Neural progenitor cell (in vitro differentiated cells): ENCODE measurements around the gene OLAH. TPM values are rescaled to one million over a fixed set of nuclear protein-coding genes. Genes with fewer than 3 reads are reported as not detected.

ENCODE experiments used
- DNase-seq: peaks from one replicate; pipeline ENCODE4 v3.0.0-alpha.2; 2016; ENCODE audit warnings: low spot score
- H2AFZ ChIP-seq: fragments of 200-600 bp; sonication (generic); replicated peaks from 2 replicates; pipeline ENCODE4 v1.6.1; 2016; ENCODE audit warnings: antibody characterized with exemption
- H3F3A ChIP-seq: fragments of 200-600 bp; sonication (generic); 2 replicates; pipeline ENCODE4 v1.6.1; 2016; ENCODE audit warnings: antibody characterized with exemption, low read depth
- H3K27ac ChIP-seq: fragments of 200-600 bp; sonication (generic); 2 replicates; pipeline ENCODE4 v1.5.1; 2016; ENCODE audit warnings: mild to moderate bottlenecking
- H3K27me3 ChIP-seq: fragments of 200-600 bp; sonication (generic); 2 replicates; pipeline ENCODE4 v1.6.1; 2016; ENCODE audit warnings: mild to moderate bottlenecking, moderate library complexity
- H3K36me3 ChIP-seq: fragments of 200-600 bp; sonication (generic); 2 replicates; pipeline ENCODE4 v1.5.1; 2016
- H3K4me1 ChIP-seq: fragments of 200-600 bp; sonication (generic); 2 replicates; pipeline ENCODE4 v1.6.1; 2016; ENCODE audit warnings: mixed run types
- H3K4me2 ChIP-seq: fragments of 200-600 bp; sonication (generic); 2 replicates; pipeline ENCODE4 v1.6.1; 2016
- H3K4me3 ChIP-seq: fragments of 200-600 bp; sonication (generic); 2 replicates; pipeline ENCODE4 v1.5.1; 2016
- H3K79me2 ChIP-seq: fragments of 200-600 bp; sonication (generic); 2 replicates; pipeline ENCODE4 v1.6.1; 2016; ENCODE audit warnings: low read depth
- H3K9ac ChIP-seq: fragments of 200-600 bp; sonication (generic); 2 replicates; pipeline ENCODE4 v1.6.1; 2016
- H3K9me3 ChIP-seq: fragments of 200-600 bp; sonication (generic); 2 replicates; pipeline ENCODE4 v1.5.1; 2016; ENCODE audit warnings: low read depth
- H4K20me1 ChIP-seq: fragments of 200-600 bp; sonication (generic); 2 replicates; pipeline ENCODE4 v1.6.1; 2016; ENCODE audit warnings: low read depth
- H3K27ac Mint-ChIP-seq: 3 replicates; pipeline ENCODE4 v1.8.0; 2021; ENCODE audit warnings: mixed read lengths
- H3K27me3 Mint-ChIP-seq: 2 replicates; pipeline ENCODE4 v1.8.0; 2022; ENCODE audit warnings: low read depth, mild to moderate bottlenecking, inconsistent platforms, moderate library complexity, mixed read lengths; ENCODE audit not compliant: insufficient read depth
- H3K36me3 Mint-ChIP-seq: 3 replicates; pipeline ENCODE4 v1.8.0; 2021; ENCODE audit warnings: mixed read lengths
- H3K4me1 Mint-ChIP-seq: 3 replicates; pipeline ENCODE4 v1.8.0; 2021; ENCODE audit warnings: mixed read lengths
- H3K4me3 Mint-ChIP-seq: 3 replicates; pipeline ENCODE4 v1.8.0; 2021; ENCODE audit warnings: mild to moderate bottlenecking, moderate library complexity, mixed read lengths
- H3K9me3 Mint-ChIP-seq: 3 replicates; pipeline ENCODE4 v1.8.0; 2020; ENCODE audit warnings: mixed read lengths
- CTCF ChIP-seq: fragments of 200-600 bp; sonication (generic); IDR thresholded peaks from 2 replicates; pipeline ENCODE4 v1.5.1; 2017; ENCODE audit warnings: antibody characterized with exemption, mild to moderate bottlenecking
- EZH2 ChIP-seq: fragments of 200-600 bp; sonication (generic); IDR thresholded peaks from 2 replicates; pipeline ENCODE4 v1.6.1; 2017; ENCODE audit warnings: antibody characterized with exemption, mild to moderate bottlenecking, moderate library complexity
- EZH2phosphoT487 ChIP-seq: fragments of 200-600 bp; sonication (generic); IDR thresholded peaks from 2 replicates; pipeline ENCODE4 v1.6.1; 2017; ENCODE audit warnings: antibody characterized with exemption
- total RNA-seq: library from RNA; depleted of rRNA; stranded (reverse); fragments of >200 nt; gene quantifications from 2 replicates; pipeline ENCODE4 v1.2.3, GENCODE V29; 2015; ENCODE audit warnings: low replicate concordance

OLAH gene
- total RNA-seq, 1 donor from 2014 or later: not detected

GRCh38 chr10:15088428-15089261 lies 44.9 kb downstream of the OLAH start, which contains the start of gene ACBD7:
Gene ACBD7, minus strand, starts transcription at chr10:15088776. Its CDS starts 48 bp downstream, at chr10:15088728.
- Mint-ChIP-seq H3K27ac (no peak within 1 kb of the TSS), H3K36me3 (no peaks in the 10 kb centered on the region), H3K4me3 (peak within 1 kb of the TSS; percentile 87), H3K4me1 (peaks cover 13% of the 10 kb centered on the region), H3K9me3 (no peaks in the 10 kb centered on the region), H3K27me3 (peaks cover 2% of the 10 kb centered on the region)
- peak within 1 kb of the TSS; percentile 16 for H3K9ac ChIP-seq
- H3K27ac ChIP-seq: no peak within 1 kb of the TSS
- H3K4me2 ChIP-seq: peak within 1 kb of the TSS; percentile 87
- H2AFZ ChIP-seq: peak within 1 kb of the TSS; percentile 82
- H3K4me1 ChIP-seq: peaks cover 7% of the 10 kb centered on the region
- no peaks in the 10 kb centered on the region for H4K20me1 ChIP-seq
- peak; percentile 94 for DNase-seq
- no peaks in the 10 kb centered on the region for H3K27me3 ChIP-seq
- H3K79me2 ChIP-seq: peaks cover 11% of the 10 kb centered on the region
- TF ChIP-seq CTCF (peak; percentile 45), EZH2 (no peak)
- H3K36me3 ChIP-seq: no peaks in the 10 kb centered on the region
- no peaks in the 10 kb centered on the region for H3K9me3 ChIP-seq
- H3K4me3 ChIP-seq: peak within 1 kb of the TSS; percentile 68
- H3F3A ChIP-seq: peaks cover 31% of the 10 kb centered on the region

GRCh38 chr10:15091418-15091817 lies 47.7 kb downstream of the OLAH start:
- H3K27me3 ChIP-seq: no peaks in the 10 kb centered on the region
- no peaks in the 10 kb centered on the region for H3K36me3 ChIP-seq
- H3K27ac Mint-ChIP-seq: no peak overlapping the region
- no peaks in the 10 kb centered on the region for H3K36me3 Mint-ChIP-seq
- peaks cover 16% of the 10 kb centered on the region for H3F3A ChIP-seq
- H3K27me3 Mint-ChIP-seq: peaks cover 2% of the 10 kb centered on the region
- TF ChIP-seq CTCF: no peak
- TF ChIP-seq EZH2: no peak
- no peak for TF ChIP-seq EZH2phosphoT487
- H3K4me1 Mint-ChIP-seq: peaks cover 2% of the 10 kb centered on the region
- no peaks in the 10 kb centered on the region for H3K9me3 ChIP-seq
- no peak overlapping the region for H3K9ac ChIP-seq
- H3K9me3 Mint-ChIP-seq: no peaks in the 10 kb centered on the region
- no peaks in the 10 kb centered on the region for H3K4me1 ChIP-seq
- no peak overlapping the region for H3K4me2 ChIP-seq
- no peaks in the 10 kb centered on the region for H4K20me1 ChIP-seq
- no peak overlapping the region for H3K4me3 ChIP-seq
- no peak overlapping the region for H3K27ac ChIP-seq
- no peak for DNase-seq
- H3K79me2 ChIP-seq: peaks cover 11% of the 10 kb centered on the region
- H2AFZ ChIP-seq: no peak overlapping the region
- no peak overlapping the region for H3K4me3 Mint-ChIP-seq

- no peak overlapping the region for H3K4me3 Mint-ChIP-seq
- H3K27ac Mint-ChIP-seq: no peak overlapping the region
- Histone ChIP-seq H3K4me1 (no peaks in the 10 kb centered on the region), H3K9me3 (no peaks in the 10 kb centered on the region), H3F3A (peaks cover 16% of the 10 kb centered on the region), H3K79me2 (peaks cover 10% of the 10 kb centered on the region), H3K4me2 (no peak overlapping the region), H3K36me3 (no peaks in the 10 kb centered on the region), H3K9ac (no peak overlapping the region), H3K27me3 (no peaks in the 10 kb centered on the region), H3K4me3 (no peak overlapping the region), H4K20me1 (no peaks in the 10 kb centered on the region), H2AFZ (no peak overlapping the region), H3K27ac (no peak overlapping the region)
- no peaks in the 10 kb centered on the region for H3K36me3 Mint-ChIP-seq
- H3K4me1 Mint-ChIP-seq: peaks cover 10% of the 10 kb centered on the region
- no peak for DNase-seq
- H3K27me3 Mint-ChIP-seq: peaks cover 2% of the 10 kb centered on the region
- H3K9me3 Mint-ChIP-seq: no peaks in the 10 kb centered on the region
- no peak for TF ChIP-seq EZH2phosphoT487
- no peak for TF ChIP-seq CTCF
- TF ChIP-seq EZH2: no peak
These were observed 49.2 kb downstream of the OLAH start for GRCh38 chr10:15092855-15093408.
